ENCODE data around the gene NKD2.
"Not testable (repeated sequence)": the region's sequence is repeated elsewhere in the genome, so short reads cannot be mapped to it uniquely, and the experiment has no call there.

The NKD2 gene

DNA sequence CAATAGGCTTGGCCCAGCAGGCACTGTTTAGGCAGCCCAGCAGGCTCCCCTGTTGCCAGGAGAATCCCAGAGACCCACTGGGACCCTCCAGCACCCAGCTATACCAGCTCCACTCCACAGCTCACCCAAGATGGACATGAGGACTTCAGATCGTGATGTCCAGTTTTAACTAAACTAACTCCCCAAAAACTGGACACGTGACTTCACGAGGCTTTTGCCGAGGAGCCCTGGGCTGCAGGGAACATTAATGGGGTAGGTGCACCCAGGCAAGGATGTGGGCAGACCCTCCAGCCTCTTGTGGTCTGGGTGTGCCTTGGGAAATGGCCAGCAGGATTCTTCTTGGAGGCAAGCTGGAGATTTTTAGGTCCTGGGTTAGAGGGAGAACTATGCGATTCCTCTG is 8.9 kb upstream of the NKD2 start:
- TF ChIP-seq CTCF (IDR thresholded peaks at IDR 0.05) = no peak
- DNase-seq (ENCODE audit: low spot score) = no peak
- no peak overlapping the region for H3K4me3 ChIP-seq
- no peak overlapping the region for H3K27ac ChIP-seq

GRCh38 chr5:1000329-1000728 is 8.3 kb upstream of the NKD2 start:
- no peak for DNase-seq (ENCODE audit: low spot score)
- Histone ChIP-seq H3K4me3 (no peak overlapping the region), H3K27ac (no peak overlapping the region)
- TF ChIP-seq CTCF (IDR thresholded peaks at IDR 0.05) = no peak

DNA sequence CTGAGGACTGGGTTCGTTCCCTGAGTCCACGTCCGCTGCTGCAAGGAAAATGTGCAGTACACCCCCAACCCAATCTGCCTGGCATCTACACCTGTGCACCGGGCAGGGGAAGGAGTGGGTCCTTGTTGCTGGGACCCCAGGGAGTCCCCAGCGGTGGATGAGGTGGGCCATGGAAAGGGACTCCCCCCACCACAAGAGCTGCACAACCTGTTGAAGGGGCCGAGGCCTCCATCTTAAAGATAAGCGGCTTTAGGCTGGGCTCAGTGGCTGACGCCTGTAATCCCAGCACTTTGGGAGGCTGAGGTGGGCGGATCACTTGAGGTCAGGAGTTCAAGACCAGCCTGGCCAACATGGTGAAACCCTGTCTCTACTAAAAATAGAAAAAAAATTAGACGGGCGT is 7.8 kb upstream of the NKD2 start:
- DNase-seq (ENCODE audit: low spot score); H3K4me3 ChIP-seq; H3K27ac ChIP-seq: not testable (repeated sequence)

DNA sequence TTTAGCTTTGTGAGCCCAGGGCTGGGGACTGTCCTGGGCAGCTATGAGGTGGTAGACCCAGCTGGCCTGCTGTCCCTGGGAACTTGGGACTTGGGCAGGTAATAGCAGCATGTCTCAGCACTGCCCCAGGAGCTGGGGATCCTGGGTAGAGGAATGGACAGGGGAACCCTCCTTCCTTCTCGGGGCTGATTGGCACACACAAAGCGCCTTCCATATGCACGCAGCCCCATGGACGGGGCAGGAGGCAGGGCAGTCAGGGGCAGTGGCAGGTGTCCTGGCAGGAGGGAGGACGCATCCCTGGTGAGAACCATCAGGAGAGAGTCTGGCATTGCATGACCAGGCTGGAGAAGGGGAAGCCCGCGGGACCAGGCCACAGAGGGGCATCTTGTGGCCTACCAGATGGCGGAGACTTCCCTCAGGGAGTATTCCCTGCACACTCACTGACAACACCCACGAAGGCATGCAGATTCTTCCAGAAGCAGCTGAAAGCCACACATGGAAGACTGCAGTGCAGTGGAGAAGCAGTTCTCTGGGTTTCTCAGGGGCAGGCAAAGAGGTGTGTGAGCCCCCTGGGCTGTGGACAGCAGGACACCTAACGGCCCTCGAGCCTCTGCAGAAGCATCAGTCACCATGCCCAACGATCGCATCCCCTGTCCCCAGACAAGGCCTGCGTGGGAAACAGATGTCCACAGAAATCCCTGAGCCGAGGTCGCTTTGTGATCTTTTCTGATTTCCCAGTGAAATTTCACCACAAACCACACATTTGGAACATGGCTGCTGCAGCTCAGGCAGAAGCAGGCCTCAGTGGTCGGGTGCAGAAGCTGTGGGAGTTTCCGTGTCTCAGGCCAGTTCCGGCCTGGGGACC is 7.0 kb upstream of the NKD2 start:
- Histone ChIP-seq H3K27ac (no peak overlapping the region), H3K4me3 (no peak overlapping the region)
- no peak for DNase-seq (ENCODE audit: low spot score)
- TF ChIP-seq CTCF (IDR thresholded peaks at IDR 0.05) = no peak

DNA sequence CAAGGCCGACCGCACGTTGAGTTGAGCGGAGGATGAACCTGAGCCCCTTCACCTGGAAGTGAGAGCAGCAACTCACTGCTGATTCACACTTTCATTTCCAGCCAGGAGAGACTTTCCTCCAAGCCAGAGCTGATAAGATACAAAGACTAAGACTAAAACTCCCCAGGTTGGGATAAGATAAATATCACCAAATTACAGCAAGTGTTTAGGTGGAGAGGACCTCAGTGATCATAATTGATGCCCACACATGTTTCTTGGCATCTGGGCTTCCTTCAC is 6.4 kb upstream of the NKD2 start:
- no peak overlapping the region for H3K27ac ChIP-seq
- no peak for TF ChIP-seq CTCF (IDR thresholded peaks at IDR 0.05)
- DNase-seq (ENCODE audit: low spot score) = no peak

GRCh38 chr5:1002836-1003235 is 5.8 kb upstream of the NKD2 start:
- TF ChIP-seq CTCF (IDR thresholded peaks at IDR 0.05) = no peak
- H3K27ac ChIP-seq = no peak overlapping the region
- no peak overlapping the region for H3K4me3 ChIP-seq
- DNase-seq (ENCODE audit: low spot score) = no peak

More for the DNA sequence above, 6.4 kb upstream of the NKD2 start:
- H3K4me3 ChIP-seq = no peak overlapping the region

DNA sequence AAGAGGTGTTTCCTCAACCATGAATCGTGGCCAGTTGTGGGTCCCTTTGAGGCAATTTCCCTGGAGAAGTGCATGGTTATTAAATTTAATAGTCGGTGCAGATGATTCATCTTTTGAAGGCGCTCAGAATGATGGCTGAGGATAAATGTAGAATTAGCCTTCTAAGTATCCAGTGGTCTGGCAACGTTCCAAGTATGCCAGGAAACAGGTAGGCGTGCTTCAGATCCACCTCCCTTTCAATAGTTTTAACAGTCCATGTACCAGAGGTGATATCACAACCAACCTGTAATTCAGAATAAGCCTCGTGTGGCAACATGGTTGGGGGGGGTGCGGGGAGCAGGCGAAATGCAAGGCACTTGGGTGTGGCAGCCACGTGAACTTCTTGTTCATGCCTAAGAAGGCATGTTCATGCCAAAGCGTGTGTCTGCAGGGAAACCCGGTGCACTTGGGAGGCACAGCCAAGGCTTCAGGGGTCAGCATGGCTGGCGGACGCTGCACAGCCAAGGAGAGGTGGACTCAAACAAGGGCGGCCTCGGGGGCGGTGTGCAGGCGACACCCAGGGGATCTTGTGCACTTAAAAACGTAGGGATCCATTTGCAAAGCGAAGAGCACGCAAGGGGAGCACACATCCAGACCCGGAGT is 5.2 kb upstream of the NKD2 start:
- Histone ChIP-seq H3K4me3 (no peak overlapping the region), H3K27ac (no peak overlapping the region)
- TF ChIP-seq CTCF (IDR thresholded peaks at IDR 0.05) = no peak
- DNase-seq (ENCODE audit: low spot score) = no peak

Measured in coronary artery (tissue), 2 donors.